GM12878 (cell line): Measurements from ENCODE around the gene PLSCR4. TPM values are rescaled to one million over a fixed set of nuclear protein-coding genes. Genes with fewer than 3 reads are reported as not detected.
A peak's percentile ranks its signal among the peaks of the same experiment; 100 is the strongest.

Experiments used
- ATAC-seq: fragments of 200-7000 bp; cut with Tn5 transposase; 3 replicates; pipeline ENCODE4 v1.9.1; 2020; ENCODE audit warnings: mild to moderate bottlenecking, moderate library complexity
- BruUV-seq: library from RNA; stranded (reverse); fragments of 400-500 nt; replicated peaks from 2 replicates; lab custom pipeline; 2021; lab: Mats Ljungman, UMichigan
- CTCF ChIA-PET: fragments of 300-600 bp; sonication (Branson Sonifier 250); formaldehyde crosslinking; extraction: SDS; loops from one replicate; lab custom pipeline; 2021; ENCODE audit warnings: inconsistent platforms; lab: Yijun Ruan, JAX
- POLR2A ChIA-PET: fragments of 350-600 bp; formaldehyde crosslinking; extraction: SDS; loops from one replicate; lab custom pipeline; 2021; ENCODE audit warnings: inconsistent platforms; lab: Charles Lee
- RAD21 ChIA-PET: fragments of 300-600 bp; sonication (Branson Sonifier 250); formaldehyde crosslinking; loops from one replicate; lab custom pipeline; 2023; ENCODE audit warnings: antibody characterized with exemption; ENCODE audit not compliant: unreplicated experiment; lab: Charles Lee
- SMC1A ChIA-PET: fragments of 300-600 bp; sonication (Branson Sonifier 250); formaldehyde crosslinking; loops from one replicate; lab custom pipeline; 2023; ENCODE audit not compliant: unreplicated experiment, uncharacterized antibody; lab: Charles Lee
- DNase-seq: peaks from one replicate; pipeline ENCODE4 v3.0.0-alpha.2; 2011; ENCODE audit warnings: low read depth, low spot score
- FAIRE-seq: peaks from 3 replicates; lab custom pipeline; 2011; peaks lifted over from hg19 to GRCh38; lab: Jason Lieb, UNC
- H2AFZ ChIP-seq: 2 replicates; pipeline ENCODE4 v1.6.0; 2011; ENCODE audit warnings: low read depth, low read length, control low read depth; ENCODE audit not compliant: control insufficient read depth
- H3K27ac ChIP-seq: 2 replicates; pipeline ENCODE4 v1.5.1; 2011; ENCODE audit warnings: control low read depth; ENCODE audit not compliant: control insufficient read depth, insufficient read depth
- H3K27me3 ChIP-seq, 2 experiments: replicated peaks in 1 of 2; 2 replicates each; pipeline versions ENCODE4 v1.6.0 to v1.6.1; 2011; ENCODE audit warnings: low read length in 1 of 2; ENCODE audit not compliant: control insufficient read depth in 2 of 2, insufficient read depth in 2 of 2
- H3K36me3 ChIP-seq, 2 experiments: 2 replicates each; pipeline ENCODE4 v1.5.1; 2011; ENCODE audit warnings: low read length in 1 of 2; ENCODE audit not compliant: control insufficient read depth in 2 of 2, insufficient read depth in 2 of 2
- H3K4me1 ChIP-seq: 2 replicates; pipeline ENCODE4 v1.6.1; 2011; ENCODE audit warnings: mild to moderate bottlenecking, low read length, moderate library complexity, mixed read lengths; ENCODE audit not compliant: control insufficient read depth, insufficient read depth
- H3K4me2 ChIP-seq: 2 replicates; pipeline ENCODE4 v1.6.0; 2011; ENCODE audit warnings: control low read depth; ENCODE audit not compliant: control insufficient read depth, insufficient read depth
- H3K4me3 ChIP-seq: fragments of 200-600 bp; sonication (generic); 2 replicates; pipeline ENCODE4 v1.5.1; 2016
- H3K79me2 ChIP-seq: 2 replicates; pipeline ENCODE4 v1.6.0; 2011; ENCODE audit warnings: low read length; ENCODE audit not compliant: control insufficient read depth, insufficient read depth
- H3K9ac ChIP-seq: 2 replicates; pipeline ENCODE4 v1.8.0; 2011; ENCODE audit warnings: low read length, control low read depth, mixed read lengths; ENCODE audit not compliant: control insufficient read depth, insufficient read depth
- H3K9me3 ChIP-seq: replicated peaks from 3 replicates; pipeline ENCODE4 v1.5.1; 2011; ENCODE audit warnings: mild to moderate bottlenecking, low read length; ENCODE audit not compliant: control insufficient read depth, insufficient read depth
- H4K20me1 ChIP-seq: 2 replicates; pipeline ENCODE4 v1.6.0; 2011; ENCODE audit not compliant: control insufficient read depth, insufficient read depth
- ASH2L ChIP-seq: fragments of 300-600, 200-600 bp; sonication (generic); IDR thresholded peaks from 2 replicates; pipeline ENCODE4 v1.6.1; 2017; ENCODE audit warnings: low read depth, mild to moderate bottlenecking, borderline replicate concordance
- BACH1 ChIP-seq: fragments of 450-650 bp; IDR thresholded peaks from 2 replicates; pipeline ENCODE4 v1.6.1; 2017; ENCODE audit warnings: mild to moderate bottlenecking, borderline replicate concordance
- EP300 ChIP-seq, 2 experiments: fragments of 150-350 bp in 1 of 2; IDR thresholded peaks; 2 replicates each; pipeline ENCODE4 v1.6.1; 2011 to 2012; ENCODE audit warnings: low read depth in 2 of 2, low read length in 2 of 2, borderline replicate concordance in 1 of 2, improper control_type of control experiment in 1 of 2, inconsistent platforms in 1 of 2; ENCODE audit not compliant: control insufficient read depth in 1 of 2
- JUND ChIP-seq: IDR thresholded peaks from 2 replicates; pipeline ENCODE4 v1.6.1; 2012; ENCODE audit warnings: low read depth, mild to moderate bottlenecking, low read length, improper control_type of control experiment, moderate library complexity
- LARP7 ChIP-seq: fragments of 450-650 bp; IDR thresholded peaks from 2 replicates; pipeline ENCODE4 v1.6.1; 2017; ENCODE audit warnings: mild to moderate bottlenecking
- MYB ChIP-seq: fragments of 150-350 bp; IDR thresholded peaks from 2 replicates; pipeline ENCODE4 v1.6.1; 2014; ENCODE audit warnings: mild to moderate bottlenecking, low read depth, low read length, borderline replicate concordance
- RAD21 ChIP-seq: IDR thresholded peaks from 2 replicates; pipeline ENCODE4 v1.6.1; 2011; ENCODE audit warnings: mild to moderate bottlenecking, low read depth, low read length, moderate library complexity; ENCODE audit not compliant: insufficient read depth
- TCF12 ChIP-seq: IDR thresholded peaks from 2 replicates; pipeline ENCODE4 v1.6.1; 2011; ENCODE audit warnings: low read depth, mild to moderate bottlenecking, low read length
- WGBS: methylation state at CpG from one replicate; pipeline ENCODE4 v1.1.6; 2016; ENCODE audit warnings: low lambda C conversion rate; ENCODE audit not compliant: insufficient replicate concordance, insufficient coverage; ENCODE audit errors: missing lambda C conversion rate; 5-methylcytosine and 5-hydroxymethylcytosine counted together
- in situ Hi-C: fragments of 300-500 bp; cut with MboI; formaldehyde crosslinking; loops from 9 replicates; pipeline ENCODE4 v1.14.3; 2018; ENCODE audit warnings: mixed read lengths
- intact Hi-C: fragments of 100-400 bp; cut with micrococcal nuclease; formaldehyde crosslinking; loops from one replicate; pipeline ENCODE4 v1.14.2; 2022; ENCODE audit not compliant: unreplicated experiment
- polyA plus RNA-seq, 11 experiments: library from polyadenylated mRNA; depleted of rRNA in 4 of 11; unstranded in 6 of 11; stranded (reverse) in 5 of 11; fragments of >200 nt; fragmentation: Nextera tagmentation in 4 of 11; fragmentation: Illumina TruSeq in 1 of 11; extraction: Ambion mirVana in 4 of 11; extraction: Trizol in 1 of 11; gene quantifications; 1 replicate in 1 of 11; 2 replicates in 10 of 11; pipeline versions ENCODE4 v1.2.1 to v1.2.3, GENCODE V29; 2011 to 2016; ENCODE audit warnings: inconsistent platforms in 2 of 11, missing spikeins in 2 of 11, low read depth in 1 of 11
- total RNA-seq, 4 experiments: library from RNA; depleted of rRNA in 3 of 4; stranded (reverse); fragments of >200 nt in 3 of 4; fragmentation: Illumina TruSeq in 1 of 4; extraction: Trizol in 1 of 4; gene quantifications; 2 replicates each; pipeline versions ENCODE4 v1.2.1 to v1.2.3, GENCODE V29; 2013 to 2021
- TF ChIP-seq, protein P1 (sequence below): fragments of 450-650 bp; IDR thresholded peaks from 2 replicates; pipeline ENCODE4 v1.6.1; 2014; ENCODE audit warnings: mild to moderate bottlenecking
- TF ChIP-seq, protein P2 (sequence below): IDR thresholded peaks from 2 replicates; pipeline ENCODE4 v1.6.1; 2011; ENCODE audit warnings: low read depth, mild to moderate bottlenecking, low read length, moderate library complexity, borderline replicate concordance; ENCODE audit errors: extremely low read depth
- TF ChIP-seq, protein P3 (sequence below): IDR thresholded peaks from 2 replicates; pipeline ENCODE4 v1.6.1; 2012; ENCODE audit warnings: low read depth, low read length, improper control_type of control experiment
- TF ChIP-seq, protein P4 (sequence below), 3 experiments: IDR thresholded peaks in 2 of 3; conservative IDR thresholded peaks in 1 of 3; 2 replicates each; pipeline ENCODE4 v1.5.1; 2011; ENCODE audit warnings: low read depth in 3 of 3, low read length in 3 of 3, mild to moderate bottlenecking in 3 of 3, control low read depth in 2 of 3, moderate library complexity in 2 of 3, inconsistent platforms in 1 of 3, mixed read lengths in 1 of 3; ENCODE audit not compliant: control insufficient read depth in 2 of 3, insufficient read depth in 1 of 3; ENCODE audit errors: extremely low read depth in 1 of 3

PLSCR4 gene
- total and polyA plus RNA-seq, 10 of the 15 experiments (the other 5 are each of a cell fraction or from before 2014, with no cell fraction given) = 0.02 TPM; not detected in 9

DNA sequence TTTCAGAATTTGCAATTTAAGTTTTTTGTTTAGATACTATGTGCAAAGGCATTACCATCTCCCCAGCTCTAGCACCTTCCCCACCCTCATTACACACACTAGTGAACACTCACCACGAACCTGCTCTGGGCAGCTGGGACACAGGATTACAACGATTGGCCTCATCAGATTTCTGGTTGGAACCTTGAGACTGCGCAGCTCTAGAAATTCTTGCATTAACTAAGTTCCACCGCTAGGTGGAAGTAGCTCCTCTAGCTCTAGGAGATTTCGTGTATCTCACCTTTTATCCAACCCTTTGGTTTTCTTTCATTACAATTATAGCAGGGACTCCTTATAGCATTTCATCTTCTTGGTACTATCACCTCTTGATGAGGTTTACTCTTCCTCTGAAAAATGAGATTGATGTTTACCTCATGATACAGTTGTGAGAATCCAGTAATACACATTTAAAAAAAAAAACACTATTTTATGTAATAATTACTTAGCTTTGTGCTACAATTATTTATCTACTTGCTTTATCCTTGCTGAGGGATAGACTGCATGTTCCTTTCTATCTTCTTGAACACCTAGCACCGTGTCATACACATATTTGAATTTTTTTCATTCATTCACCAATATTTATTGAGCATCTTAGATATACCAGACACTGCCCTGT lies 61.3 kb downstream of the PLSCR4 start (continued):
- TF ChIP-seq, protein P1, sequence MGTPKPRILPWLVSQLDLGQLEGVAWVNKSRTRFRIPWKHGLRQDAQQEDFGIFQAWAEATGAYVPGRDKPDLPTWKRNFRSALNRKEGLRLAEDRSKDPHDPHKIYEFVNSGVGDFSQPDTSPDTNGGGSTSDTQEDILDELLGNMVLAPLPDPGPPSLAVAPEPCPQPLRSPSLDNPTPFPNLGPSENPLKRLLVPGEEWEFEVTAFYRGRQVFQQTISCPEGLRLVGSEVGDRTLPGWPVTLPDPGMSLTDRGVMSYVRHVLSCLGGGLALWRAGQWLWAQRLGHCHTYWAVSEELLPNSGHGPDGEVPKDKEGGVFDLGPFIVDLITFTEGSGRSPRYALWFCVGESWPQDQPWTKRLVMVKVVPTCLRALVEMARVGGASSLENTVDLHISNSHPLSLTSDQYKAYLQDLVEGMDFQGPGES = no peak
- TF ChIP-seq, protein P2, sequence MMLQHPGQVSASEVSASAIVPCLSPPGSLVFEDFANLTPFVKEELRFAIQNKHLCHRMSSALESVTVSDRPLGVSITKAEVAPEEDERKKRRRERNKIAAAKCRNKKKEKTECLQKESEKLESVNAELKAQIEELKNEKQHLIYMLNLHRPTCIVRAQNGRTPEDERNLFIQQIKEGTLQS = no peak
- TF ChIP-seq TCF12 (no peak), BACH1 (no peak)

DNA sequence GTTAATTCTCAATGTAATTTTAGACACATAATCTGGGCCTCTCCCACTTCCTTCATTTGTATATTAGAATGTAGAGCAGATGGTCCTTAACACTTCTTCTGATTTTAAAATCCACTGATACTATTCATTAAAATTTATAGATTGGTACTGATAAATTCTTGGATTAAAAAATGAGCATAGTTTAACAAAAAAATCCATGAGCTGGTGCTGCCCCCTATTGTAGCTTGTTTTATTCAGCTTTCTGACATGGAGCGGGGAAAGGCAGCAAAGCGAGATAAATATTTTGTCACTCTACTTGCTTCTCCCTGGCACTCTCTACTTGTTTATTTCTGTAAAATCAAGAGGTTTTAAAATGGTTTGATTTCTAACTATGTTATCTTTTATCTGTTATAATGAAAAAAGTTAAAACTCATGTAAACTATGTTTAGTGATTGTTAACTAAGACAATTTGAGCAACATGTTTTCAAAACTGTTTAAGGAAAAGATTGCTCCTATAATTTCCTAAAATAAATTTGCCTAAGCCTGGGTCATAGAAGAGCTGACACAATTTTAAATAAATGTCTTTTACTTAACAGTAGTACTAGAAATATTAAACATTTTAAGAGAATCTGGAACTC lies 63.5 kb downstream of the PLSCR4 start:
- Histone ChIP-seq H2AFZ (no peak overlapping the region), H3K79me2 (no peaks in the 10 kb centered on the region), H3K9ac (no peak overlapping the region), H3K4me1 (no peaks in the 10 kb centered on the region), H4K20me1 (no peaks in the 10 kb centered on the region), H3K9me3 (no peaks in the 10 kb centered on the region), H3K4me2 (no peak overlapping the region), H3K27ac (no peak overlapping the region), H3K36me3 (no peaks in the 10 kb centered on the region), H3K4me3 (no peak overlapping the region), H3K27me3 (no peaks in the 10 kb centered on the region)
- BruUV-seq = no TSS peak
- ChIA-PET SMC1A (interaction anchor here (0.6 to 3.4 kb wide), 3 partner anchors 15 to 411 kb away, joined by 3 to 34 read pairs (median 13); no protein-coding TSS in a partner anchor), CTCF (interaction anchor here (0.6 to 5.1 kb wide), 16 partner anchors 9 to 951 kb away, joined by 3 to 63 read pairs (median 6); no protein-coding TSS in a partner anchor), RAD21 (interaction anchor here (0.7 to 3.2 kb wide), 6 partner anchors 122 to 481 kb away, joined by 3 to 47 read pairs (median 4); no protein-coding TSS in a partner anchor), POLR2A (no interaction called here)
- ATAC-seq (no peak), FAIRE-seq (no peak), DNase-seq (no peak)
- WGBS = 48% methylated on average over 2 of the region's 2 CpGs
- intact Hi-C loops = loop anchor here (5.0 kb wide), 1 partner anchor 120 kb away; no protein-coding TSS in a partner anchor
- TF ChIP-seq EP300 (IDR thresholded peaks at IDR 0.05; ENCODE audit: borderline replicate concordance in 1 of 2, control insufficient read depth in 1 of 2, low read depth in 2 of 2, low read length in 2 of 2) (no peak), MYB (no peak), ASH2L (no peak), LARP7 (no peak), JUND (no peak), RAD21 (0 out of 2 replicates have a peak, but pooled peaks have one; percentile 24)
- TF ChIP-seq, protein P3, sequence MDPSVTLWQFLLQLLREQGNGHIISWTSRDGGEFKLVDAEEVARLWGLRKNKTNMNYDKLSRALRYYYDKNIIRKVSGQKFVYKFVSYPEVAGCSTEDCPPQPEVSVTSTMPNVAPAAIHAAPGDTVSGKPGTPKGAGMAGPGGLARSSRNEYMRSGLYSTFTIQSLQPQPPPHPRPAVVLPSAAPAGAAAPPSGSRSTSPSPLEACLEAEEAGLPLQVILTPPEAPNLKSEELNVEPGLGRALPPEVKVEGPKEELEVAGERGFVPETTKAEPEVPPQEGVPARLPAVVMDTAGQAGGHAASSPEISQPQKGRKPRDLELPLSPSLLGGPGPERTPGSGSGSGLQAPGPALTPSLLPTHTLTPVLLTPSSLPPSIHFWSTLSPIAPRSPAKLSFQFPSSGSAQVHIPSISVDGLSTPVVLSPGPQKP = no peak
- TF ChIP-seq, protein P4, sequence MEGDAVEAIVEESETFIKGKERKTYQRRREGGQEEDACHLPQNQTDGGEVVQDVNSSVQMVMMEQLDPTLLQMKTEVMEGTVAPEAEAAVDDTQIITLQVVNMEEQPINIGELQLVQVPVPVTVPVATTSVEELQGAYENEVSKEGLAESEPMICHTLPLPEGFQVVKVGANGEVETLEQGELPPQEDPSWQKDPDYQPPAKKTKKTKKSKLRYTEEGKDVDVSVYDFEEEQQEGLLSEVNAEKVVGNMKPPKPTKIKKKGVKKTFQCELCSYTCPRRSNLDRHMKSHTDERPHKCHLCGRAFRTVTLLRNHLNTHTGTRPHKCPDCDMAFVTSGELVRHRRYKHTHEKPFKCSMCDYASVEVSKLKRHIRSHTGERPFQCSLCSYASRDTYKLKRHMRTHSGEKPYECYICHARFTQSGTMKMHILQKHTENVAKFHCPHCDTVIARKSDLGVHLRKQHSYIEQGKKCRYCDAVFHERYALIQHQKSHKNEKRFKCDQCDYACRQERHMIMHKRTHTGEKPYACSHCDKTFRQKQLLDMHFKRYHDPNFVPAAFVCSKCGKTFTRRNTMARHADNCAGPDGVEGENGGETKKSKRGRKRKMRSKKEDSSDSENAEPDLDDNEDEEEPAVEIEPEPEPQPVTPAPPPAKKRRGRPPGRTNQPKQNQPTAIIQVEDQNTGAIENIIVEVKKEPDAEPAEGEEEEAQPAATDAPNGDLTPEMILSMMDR (IDR thresholded peaks at IDR 0.05 in 2 of 3, conservative IDR thresholded peaks at IDR 0.05 in 1 of 3; ENCODE audit: control insufficient read depth in 2 of 3, extremely low read depth in 1 of 3, insufficient read depth in 1 of 3, low read depth in 3 of 3, low read length in 3 of 3) = peak; percentile 19 to 39 (median 20); a peak in 3 of 6 replicates
- in situ Hi-C loops = loop anchor here (25.0 kb wide), 1 partner anchor 400 kb away; no protein-coding TSS in a partner anchor
